Kidney (tissue), 14 donors: ENCODE results near the gene ME3. TPM values are rescaled to one million over a fixed set of nuclear protein-coding genes. Genes with fewer than 3 reads are reported as not detected.

Source experiments
- DNase-seq, 5 donors: peaks; one replicate each; pipeline ENCODE4 v3.0.0-alpha.2; 2013 to 2020
- FAIRE-seq: peaks from 2 replicates; lab custom pipeline; 2012; peaks lifted over from hg19 to GRCh38; lab: Jason Lieb, UNC
- H3K27ac ChIP-seq, 2 donors: one replicate each; pipeline ENCODE4 v1.7.0; 2013; ENCODE audit warnings: low read depth in 2 of 2, low read length in 2 of 2, inconsistent platforms in 1 of 2
- H3K27me3 ChIP-seq: one replicate; pipeline ENCODE4 v1.7.1; 2013; ENCODE audit warnings: low read length, inconsistent platforms; ENCODE audit not compliant: control insufficient read depth, insufficient read depth
- H3K36me3 ChIP-seq, 3 donors: one replicate each; pipeline versions ENCODE4 v1.7.0 to v1.7.1; 2013; ENCODE audit warnings: low read length in 3 of 3, control low read depth in 1 of 3, inconsistent platforms in 1 of 3; ENCODE audit not compliant: insufficient read depth in 3 of 3, control insufficient read depth in 2 of 3
- H3K4me1 ChIP-seq, 3 donors: one replicate each; pipeline versions ENCODE4 v1.7.0 to v1.7.1; 2013; ENCODE audit warnings: low read length in 3 of 3, inconsistent platforms in 1 of 3, low read depth in 1 of 3; ENCODE audit not compliant: control insufficient read depth in 2 of 3, insufficient read depth in 2 of 3
- H3K4me3 ChIP-seq, 3 donors: one replicate each; pipeline versions ENCODE4 v1.7.0 to v1.8.1; 2013; ENCODE audit warnings: low read length in 3 of 3, control low read depth in 1 of 3, inconsistent platforms in 1 of 3
- H3K9ac ChIP-seq, 3 donors: one replicate each; pipeline versions ENCODE4 v1.7.0 to v1.7.1; 2013; ENCODE audit warnings: low read length in 3 of 3, control low read depth in 1 of 3, inconsistent platforms in 1 of 3
- H3K9me3 ChIP-seq, 3 donors: one replicate each; pipeline versions ENCODE4 v1.7.0 to v1.7.1; 2013; ENCODE audit warnings: low read length in 3 of 3, control low read depth in 1 of 3, inconsistent platforms in 1 of 3; ENCODE audit not compliant: control insufficient read depth in 2 of 3, insufficient read depth in 1 of 3
- intact Hi-C: fragments of 100-400 bp; cut with DNase I; formaldehyde crosslinking; loops from one replicate; pipeline ENCODE4 v1.11.1; 2022
- polyA plus RNA-seq: library from polyadenylated mRNA; stranded (reverse); fragments of 350-450 nt; fragmentation: Illumina TruSeq; extraction: RNeasy Lipid Tissue Mini Kit (QIAGEN cat#74804); gene quantifications from one replicate; pipeline ENCODE4 v1.2.3, GENCODE V29; 2014; ENCODE audit warnings: low read depth, low replicate concordance; ENCODE audit not compliant: insufficient read depth
- total RNA-seq: library from RNA; stranded (reverse); fragmentation: NEBNext Ultra II Directional; extraction: Animal tissue kit (Norgen Biotek cat#: 25700); gene quantifications from one replicate; pipeline ENCODE4 v1.2.1, GENCODE V29; 2021
- TF ChIP-seq, protein P1 (sequence below): IDR thresholded peaks from 3 replicates; pipeline ENCODE4 v1.5.1; 2012; ENCODE audit warnings: mild to moderate bottlenecking, moderate library complexity, borderline replicate concordance; ENCODE audit not compliant: insufficient read depth; ENCODE audit errors: extremely low read depth
- donor health status: control.
- donor health status: control.
- donor health status: control.
- donor health status: control.
- donor health status: control.
- donor health status: DM: yes; HTN: yes; CAD: no.
- donor health status: Normal renal cell carcinoma (clear cell type).

The ME3 gene
- total and polyA plus RNA-seq, 2 donors from 2014 or later: 13.2 to 32.2 TPM

DNA sequence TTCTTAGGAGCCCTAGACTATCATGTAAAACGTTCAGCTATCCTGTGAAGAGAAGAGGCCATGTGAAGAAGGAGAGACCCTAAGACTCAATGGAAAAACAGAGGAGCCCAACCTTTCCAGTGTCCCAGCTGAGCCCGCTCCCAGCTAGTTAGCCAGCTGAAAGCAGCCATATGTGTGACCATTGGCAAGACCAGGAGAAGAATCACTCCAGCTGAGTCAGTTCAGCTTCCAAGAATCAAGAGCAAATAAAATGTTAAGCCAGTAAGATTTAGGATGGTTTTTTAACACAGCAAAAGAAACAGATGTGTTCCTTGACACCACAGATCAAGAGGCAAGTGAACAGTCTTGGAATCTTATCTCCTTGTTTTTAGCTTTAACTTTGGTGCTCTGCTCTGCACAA, 189.7 kb downstream of the ME3 start:
- no peaks in the 10 kb centered on the region for H3K9me3 ChIP-seq
- H3K36me3 ChIP-seq: no peaks in the 10 kb centered on the region
- intact Hi-C loops: no loop called here
- no peak overlapping the region for H3K4me3 ChIP-seq
- H3K27me3 ChIP-seq: no peaks in the 10 kb centered on the region
- no peak overlapping the region for H3K9ac ChIP-seq
- no peak overlapping the region for H3K27ac ChIP-seq
- peaks cover 4 to 13% (median 13%) of the 10 kb centered on the region in 3 donors for H3K4me1 ChIP-seq
- DNase-seq (peak in 1 of 5 donors; percentile 70), FAIRE-seq (no peak)
- TF ChIP-seq, protein P1, sequence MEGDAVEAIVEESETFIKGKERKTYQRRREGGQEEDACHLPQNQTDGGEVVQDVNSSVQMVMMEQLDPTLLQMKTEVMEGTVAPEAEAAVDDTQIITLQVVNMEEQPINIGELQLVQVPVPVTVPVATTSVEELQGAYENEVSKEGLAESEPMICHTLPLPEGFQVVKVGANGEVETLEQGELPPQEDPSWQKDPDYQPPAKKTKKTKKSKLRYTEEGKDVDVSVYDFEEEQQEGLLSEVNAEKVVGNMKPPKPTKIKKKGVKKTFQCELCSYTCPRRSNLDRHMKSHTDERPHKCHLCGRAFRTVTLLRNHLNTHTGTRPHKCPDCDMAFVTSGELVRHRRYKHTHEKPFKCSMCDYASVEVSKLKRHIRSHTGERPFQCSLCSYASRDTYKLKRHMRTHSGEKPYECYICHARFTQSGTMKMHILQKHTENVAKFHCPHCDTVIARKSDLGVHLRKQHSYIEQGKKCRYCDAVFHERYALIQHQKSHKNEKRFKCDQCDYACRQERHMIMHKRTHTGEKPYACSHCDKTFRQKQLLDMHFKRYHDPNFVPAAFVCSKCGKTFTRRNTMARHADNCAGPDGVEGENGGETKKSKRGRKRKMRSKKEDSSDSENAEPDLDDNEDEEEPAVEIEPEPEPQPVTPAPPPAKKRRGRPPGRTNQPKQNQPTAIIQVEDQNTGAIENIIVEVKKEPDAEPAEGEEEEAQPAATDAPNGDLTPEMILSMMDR: no peak

DNA sequence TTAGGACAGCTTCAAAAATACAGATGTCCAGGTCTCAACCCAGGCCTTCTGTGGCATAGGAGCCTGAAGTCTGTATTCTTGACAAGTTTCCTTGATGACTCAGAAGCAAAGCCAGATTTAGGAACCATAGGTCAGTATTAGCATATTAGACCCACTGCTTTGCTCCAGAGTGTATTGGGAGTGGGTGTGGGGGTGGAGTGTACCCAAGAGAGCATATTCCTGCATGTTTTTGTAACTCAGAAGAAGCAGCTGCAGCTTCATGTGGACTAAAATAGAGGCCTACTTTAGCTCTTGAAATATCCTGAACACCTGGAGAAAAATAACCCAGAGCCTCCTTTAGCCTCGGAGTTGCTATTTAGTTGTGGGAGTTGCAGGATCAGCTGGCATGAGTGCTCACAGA, 191.0 kb downstream of the ME3 start:
- FAIRE-seq: no peak
- no peak overlapping the region for H3K9ac ChIP-seq
- TF ChIP-seq, protein P1: no peak
- no peaks in the 10 kb centered on the region for H3K36me3 ChIP-seq
- no peaks in the 10 kb centered on the region for H3K27me3 ChIP-seq
- intact Hi-C loops: no loop called here
- H3K4me1 ChIP-seq: peaks cover 6 to 23% (median 16%) of the 10 kb centered on the region in 3 donors
- no peak overlapping the region for H3K27ac ChIP-seq
- H3K9me3 ChIP-seq: no peaks in the 10 kb centered on the region
- H3K4me3 ChIP-seq: no peak overlapping the region
- DNase-seq: no peak

DNA sequence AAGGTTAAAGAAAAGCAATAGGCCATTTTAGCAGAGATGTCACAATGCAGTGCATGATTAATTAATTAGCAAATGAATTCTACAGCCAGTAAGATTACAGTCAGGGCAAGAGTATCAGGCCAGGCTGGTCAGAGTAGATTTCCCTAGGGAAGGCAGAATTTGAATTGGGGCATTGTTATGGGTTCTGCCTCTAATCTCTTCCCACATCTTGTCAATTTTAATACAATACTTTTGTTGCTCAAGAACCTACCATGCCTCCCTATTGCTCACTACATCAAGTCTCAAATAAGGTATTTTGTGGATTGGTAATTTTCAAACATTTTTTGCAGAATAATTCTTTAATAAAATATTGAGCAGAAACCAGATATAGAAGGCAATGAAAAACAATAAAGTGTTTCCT, 194.1 kb downstream of the ME3 start:
- Histone ChIP-seq H3K36me3 (no peaks in the 10 kb centered on the region), H3K4me3 (no peak overlapping the region), H3K27me3 (no peaks in the 10 kb centered on the region), H3K9me3 (no peaks in the 10 kb centered on the region), H3K27ac (no peak overlapping the region), H3K9ac (no peak overlapping the region), H3K4me1 (peaks cover 9 to 17% (median 13%) of the 10 kb centered on the region in 3 donors)
- no peak for FAIRE-seq
- intact Hi-C loops: no loop called here
- no peak for DNase-seq
- TF ChIP-seq, protein P1: no peak
